ENCODE data around the gene DDIAS. TPM values are rescaled to one million over a fixed set of nuclear protein-coding genes. Genes with fewer than 3 reads are reported as not detected.

Gene DDIAS
- total and polyA plus RNA-seq, 10 of the 15 experiments (the other 5 are each of a cell fraction or from before 2014, with no cell fraction given) = 6.9 to 27.8 (median 12.9) TPM

DNA sequence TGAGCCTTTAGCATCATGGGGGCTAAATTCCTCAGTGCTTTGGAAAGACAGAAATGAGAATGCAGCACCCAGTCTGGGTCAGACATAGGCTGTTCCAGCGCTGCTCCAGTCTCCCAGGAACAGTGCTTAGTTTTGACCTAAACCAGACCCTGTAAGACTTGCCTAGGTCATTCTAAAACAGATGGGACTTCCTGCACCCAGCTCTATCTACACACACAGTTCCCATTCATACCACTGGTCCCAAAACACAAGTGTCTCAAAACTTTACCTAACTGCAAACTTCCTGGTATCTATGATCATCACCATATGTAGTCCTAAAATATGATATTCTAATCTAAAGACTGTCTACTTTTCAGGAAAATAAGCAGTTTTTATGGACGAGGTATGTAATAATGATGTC, 39.2 kb upstream of the DDIAS start:
- intact Hi-C loops (cut with micrococcal nuclease; ENCODE audit: unreplicated experiment) = no loop called here
- peak; percentile 47 for ATAC-seq
- WGBS (ENCODE audit: insufficient coverage, insufficient replicate concordance, low lambda C conversion rate, missing lambda C conversion rate) = 80% methylated on average over 2 of the region's 2 CpGs

More for the DNA sequence above, 39.2 kb upstream of the DDIAS start:
- H2AFZ ChIP-seq (ENCODE audit: control insufficient read depth, low read depth, low read length) = no peak overlapping the region
- no peaks in the 10 kb centered on the region for H3K27me3 ChIP-seq (replicated peaks in 1 of 2; ENCODE audit: control insufficient read depth in 2 of 2, insufficient read depth in 2 of 2, low read length in 1 of 2)
- H3K79me2 ChIP-seq (ENCODE audit: control insufficient read depth, insufficient read depth, low read length) = no peaks in the 10 kb centered on the region
- H4K20me1 ChIP-seq (ENCODE audit: control insufficient read depth, insufficient read depth) = no peaks in the 10 kb centered on the region
- in situ Hi-C loops (cut with MboI) = no loop called here
- ChIA-PET CTCF (interaction anchor here (1.0 to 1.9 kb wide), 9 partner anchors 9 to 430 kb away, joined by 3 to 10 read pairs (median 4); no protein-coding TSS in a partner anchor), SMC1A (ENCODE audit: uncharacterized antibody, unreplicated experiment) (interaction anchor here (0.9 to 1.6 kb wide), 6 partner anchors 38 to 359 kb away, joined by 3 to 6 read pairs (median 4); partner anchors contain the start of genes DDIAS and PRCP), RAD21 (ENCODE audit: unreplicated experiment) (no interaction called here), POLR2A (no interaction called here)
- H3K4me1 ChIP-seq (ENCODE audit: control insufficient read depth, insufficient read depth, low read length) = peaks cover 7% of the 10 kb centered on the region
- H3K9ac ChIP-seq (ENCODE audit: control insufficient read depth, insufficient read depth, low read length) = no peak overlapping the region
- no peaks in the 10 kb centered on the region for H3K36me3 ChIP-seq (ENCODE audit: control insufficient read depth in 2 of 2, insufficient read depth in 2 of 2, low read length in 1 of 2)
- H3K4me3 ChIP-seq = no peak overlapping the region
- no peak overlapping the region for H3K27ac ChIP-seq (ENCODE audit: control insufficient read depth, insufficient read depth)
- H3K9me3 ChIP-seq (replicated peaks; ENCODE audit: control insufficient read depth, insufficient read depth, low read length) = no peaks in the 10 kb centered on the region
- no peak for FAIRE-seq
- TF ChIP-seq BMI1 (IDR thresholded peaks at IDR 0.05; ENCODE audit: borderline replicate concordance) = no peak
- no peak for TF ChIP-seq ETV6 (conservative IDR thresholded peaks at IDR 0.05 in 1 of 2, IDR thresholded peaks at IDR 0.05 in 1 of 2; ENCODE audit: borderline replicate concordance in 1 of 2, low read depth in 1 of 2)
- TF ChIP-seq, protein P1, sequence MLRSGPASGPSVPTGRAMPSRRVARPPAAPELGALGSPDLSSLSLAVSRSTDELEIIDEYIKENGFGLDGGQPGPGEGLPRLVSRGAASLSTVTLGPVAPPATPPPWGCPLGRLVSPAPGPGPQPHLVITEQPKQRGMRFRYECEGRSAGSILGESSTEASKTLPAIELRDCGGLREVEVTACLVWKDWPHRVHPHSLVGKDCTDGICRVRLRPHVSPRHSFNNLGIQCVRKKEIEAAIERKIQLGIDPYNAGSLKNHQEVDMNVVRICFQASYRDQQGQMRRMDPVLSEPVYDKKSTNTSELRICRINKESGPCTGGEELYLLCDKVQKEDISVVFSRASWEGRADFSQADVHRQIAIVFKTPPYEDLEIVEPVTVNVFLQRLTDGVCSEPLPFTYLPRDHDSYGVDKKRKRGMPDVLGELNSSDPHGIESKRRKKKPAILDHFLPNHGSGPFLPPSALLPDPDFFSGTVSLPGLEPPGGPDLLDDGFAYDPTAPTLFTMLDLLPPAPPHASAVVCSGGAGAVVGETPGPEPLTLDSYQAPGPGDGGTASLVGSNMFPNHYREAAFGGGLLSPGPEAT (IDR thresholded peaks at IDR 0.05; ENCODE audit: low read depth) = no peak
- TF ChIP-seq, protein P2, sequence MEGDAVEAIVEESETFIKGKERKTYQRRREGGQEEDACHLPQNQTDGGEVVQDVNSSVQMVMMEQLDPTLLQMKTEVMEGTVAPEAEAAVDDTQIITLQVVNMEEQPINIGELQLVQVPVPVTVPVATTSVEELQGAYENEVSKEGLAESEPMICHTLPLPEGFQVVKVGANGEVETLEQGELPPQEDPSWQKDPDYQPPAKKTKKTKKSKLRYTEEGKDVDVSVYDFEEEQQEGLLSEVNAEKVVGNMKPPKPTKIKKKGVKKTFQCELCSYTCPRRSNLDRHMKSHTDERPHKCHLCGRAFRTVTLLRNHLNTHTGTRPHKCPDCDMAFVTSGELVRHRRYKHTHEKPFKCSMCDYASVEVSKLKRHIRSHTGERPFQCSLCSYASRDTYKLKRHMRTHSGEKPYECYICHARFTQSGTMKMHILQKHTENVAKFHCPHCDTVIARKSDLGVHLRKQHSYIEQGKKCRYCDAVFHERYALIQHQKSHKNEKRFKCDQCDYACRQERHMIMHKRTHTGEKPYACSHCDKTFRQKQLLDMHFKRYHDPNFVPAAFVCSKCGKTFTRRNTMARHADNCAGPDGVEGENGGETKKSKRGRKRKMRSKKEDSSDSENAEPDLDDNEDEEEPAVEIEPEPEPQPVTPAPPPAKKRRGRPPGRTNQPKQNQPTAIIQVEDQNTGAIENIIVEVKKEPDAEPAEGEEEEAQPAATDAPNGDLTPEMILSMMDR (IDR thresholded peaks at IDR 0.05 in 2 of 3, conservative IDR thresholded peaks at IDR 0.05 in 1 of 3; ENCODE audit: control insufficient read depth in 2 of 3, extremely low read depth in 1 of 3, insufficient read depth in 1 of 3, low read depth in 3 of 3, low read length in 3 of 3) = no peak
- no peak for TF ChIP-seq PAX5 (IDR thresholded peaks at IDR 0.05; ENCODE audit: borderline replicate concordance, low read depth, low read length)
- no peak for TF ChIP-seq NRF1 (conservative IDR thresholded peaks at IDR 0.05; ENCODE audit: low read depth, low read length)
- TF ChIP-seq, protein P3, sequence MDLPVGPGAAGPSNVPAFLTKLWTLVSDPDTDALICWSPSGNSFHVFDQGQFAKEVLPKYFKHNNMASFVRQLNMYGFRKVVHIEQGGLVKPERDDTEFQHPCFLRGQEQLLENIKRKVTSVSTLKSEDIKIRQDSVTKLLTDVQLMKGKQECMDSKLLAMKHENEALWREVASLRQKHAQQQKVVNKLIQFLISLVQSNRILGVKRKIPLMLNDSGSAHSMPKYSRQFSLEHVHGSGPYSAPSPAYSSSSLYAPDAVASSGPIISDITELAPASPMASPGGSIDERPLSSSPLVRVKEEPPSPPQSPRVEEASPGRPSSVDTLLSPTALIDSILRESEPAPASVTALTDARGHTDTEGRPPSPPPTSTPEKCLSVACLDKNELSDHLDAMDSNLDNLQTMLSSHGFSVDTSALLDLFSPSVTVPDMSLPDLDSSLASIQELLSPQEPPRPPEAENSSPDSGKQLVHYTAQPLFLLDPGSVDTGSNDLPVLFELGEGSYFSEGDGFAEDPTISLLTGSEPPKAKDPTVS (IDR thresholded peaks at IDR 0.05; ENCODE audit: low read depth, low read length) = no peak
- no peak for TF ChIP-seq TARDBP (IDR thresholded peaks at IDR 0.05; ENCODE audit: borderline replicate concordance)
- TF ChIP-seq SUPT20H (IDR thresholded peaks at IDR 0.05; ENCODE audit: borderline replicate concordance, control insufficient read depth, low read depth, low read length) = no peak
- TF ChIP-seq, protein P4, sequence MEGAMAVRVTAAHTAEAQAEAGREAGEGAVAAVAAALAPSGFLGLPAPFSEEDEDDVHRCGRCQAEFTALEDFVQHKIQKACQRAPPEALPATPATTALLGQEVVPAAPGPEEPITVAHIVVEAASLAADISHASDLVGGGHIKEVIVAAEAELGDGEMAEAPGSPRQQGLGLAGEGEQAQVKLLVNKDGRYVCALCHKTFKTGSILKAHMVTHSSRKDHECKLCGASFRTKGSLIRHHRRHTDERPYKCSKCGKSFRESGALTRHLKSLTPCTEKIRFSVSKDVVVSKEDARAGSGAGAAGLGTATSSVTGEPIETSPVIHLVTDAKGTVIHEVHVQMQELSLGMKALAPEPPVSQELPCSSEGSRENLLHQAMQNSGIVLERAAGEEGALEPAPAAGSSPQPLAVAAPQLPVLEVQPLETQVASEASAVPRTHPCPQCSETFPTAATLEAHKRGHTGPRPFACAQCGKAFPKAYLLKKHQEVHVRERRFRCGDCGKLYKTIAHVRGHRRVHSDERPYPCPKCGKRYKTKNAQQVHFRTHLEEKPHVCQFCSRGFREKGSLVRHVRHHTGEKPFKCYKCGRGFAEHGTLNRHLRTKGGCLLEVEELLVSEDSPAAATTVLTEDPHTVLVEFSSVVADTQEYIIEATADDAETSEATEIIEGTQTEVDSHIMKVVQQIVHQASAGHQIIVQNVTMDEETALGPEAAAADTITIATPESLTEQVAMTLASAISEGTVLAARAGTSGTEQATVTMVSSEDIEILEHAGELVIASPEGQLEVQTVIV (IDR thresholded peaks at IDR 0.05; ENCODE audit: borderline replicate concordance, partially characterized antibody) = no peak
- TF ChIP-seq HDAC2 (IDR thresholded peaks at IDR 0.05) = no peak
- BruUV-seq (replicated peaks) = no TSS peak
- DNase-seq (ENCODE audit: low read depth, low spot score) = no peak
- H3K4me2 ChIP-seq (ENCODE audit: control insufficient read depth, insufficient read depth) = no peak overlapping the region
